ENCODE results near the gene SLC4A7. TPM values are rescaled to one million over a fixed set of nuclear protein-coding genes. Genes with fewer than 3 reads are reported as not detected.
"Not testable (repeated sequence)": the region's sequence is repeated elsewhere in the genome, so short reads cannot be mapped to it uniquely, and the experiment has no call there.

The SLC4A7 gene
- total RNA-seq, 2 donors from 2014 or later = 24.7 to 28.0 TPM

GRCh38 chr3:27451842-27452241, 32.3 kb downstream of the SLC4A7 start:
- ATAC-seq (no peak), DNase-seq (no peak)
- intact Hi-C loops (cut with DNase I, micrococcal nuclease) = no loop called here

- DNase-seq (no peak), ATAC-seq (no peak)
- intact Hi-C loops (cut with DNase I, micrococcal nuclease) = no loop called here
These were observed 32.9 kb downstream of the SLC4A7 start for GRCh38 chr3:27451251-27451650.

- ATAC-seq (no peak), DNase-seq (no peak)
- intact Hi-C loops (cut with DNase I, micrococcal nuclease) = no loop called here
These were observed 34.5 kb downstream of the SLC4A7 start for GRCh38 chr3:27449530-27450150.

DNA sequence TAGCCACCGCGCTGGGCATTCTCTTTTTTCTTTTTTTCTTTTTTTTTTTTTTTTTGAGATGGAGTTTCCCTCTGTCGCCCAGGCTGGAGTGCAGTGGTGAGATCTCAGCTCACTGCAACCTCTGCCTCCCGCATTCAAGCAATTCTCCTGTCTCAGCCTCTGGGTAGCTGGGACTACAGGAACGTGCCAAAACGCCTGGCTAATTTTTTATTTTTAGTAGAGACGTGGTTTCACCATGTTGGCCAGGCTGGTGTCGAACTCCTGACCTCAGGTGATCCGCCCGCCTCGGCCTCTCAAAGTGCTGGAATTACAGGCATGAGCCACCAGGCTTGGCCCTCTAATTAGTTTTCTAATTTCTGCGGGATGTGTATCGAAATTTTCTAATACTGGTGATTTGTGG, 41.2 kb downstream of the SLC4A7 start:
- DNase-seq; intact Hi-C loops (cut with DNase I, micrococcal nuclease); ATAC-seq: not testable (repeated sequence)

- ATAC-seq = not testable (repeated sequence)
These were observed 45.8 kb downstream of the SLC4A7 start for GRCh38 chr3:27438352-27438751.

GRCh38 chr3:27431116-27431515, 53.1 kb downstream of the SLC4A7 start:
- ATAC-seq (no peak), DNase-seq (peak in 1 of 2 donors; percentile 5)
- intact Hi-C loops (cut with DNase I, micrococcal nuclease) = no loop called here

More at GRCh38 chr3:27438352-27438751, 45.8 kb downstream of the SLC4A7 start:
- DNase-seq; intact Hi-C loops (cut with DNase I, micrococcal nuclease): not testable (repeated sequence)

GRCh38 chr3:27429909-27430308, 54.3 kb downstream of the SLC4A7 start:
- ATAC-seq = no peak
- intact Hi-C loops (cut with DNase I, micrococcal nuclease) = no loop called here

DNA sequence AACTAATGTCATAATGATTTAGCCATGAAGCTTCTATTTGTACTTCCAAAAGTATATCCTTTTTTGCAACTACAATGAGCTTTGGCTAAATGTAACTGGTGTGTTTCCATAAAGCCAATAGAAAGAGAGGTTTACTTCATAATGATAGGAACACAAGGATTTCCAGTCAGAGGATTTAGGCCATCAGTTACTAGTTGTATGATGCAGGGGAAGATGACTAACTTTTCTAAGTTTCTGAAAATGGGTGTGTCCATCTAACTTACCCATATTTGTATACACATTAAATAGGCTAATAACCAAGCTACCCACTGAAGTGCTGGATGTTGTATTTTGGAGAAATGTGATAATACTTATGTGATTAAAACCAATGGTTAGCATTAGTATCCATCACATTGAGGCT, 55.7 kb downstream of the SLC4A7 start:
- DNase-seq (no peak), ATAC-seq (no peak)
- intact Hi-C loops (cut with DNase I, micrococcal nuclease) = no loop called here

More at GRCh38 chr3:27429909-27430308, 54.3 kb downstream of the SLC4A7 start:
- DNase-seq = no peak

- ATAC-seq = no peak
- DNase-seq = no peak
- intact Hi-C loops (cut with DNase I, micrococcal nuclease) = no loop called here
These were observed 57.3 kb downstream of the SLC4A7 start for GRCh38 chr3:27426926-27427325.

- no peak for ATAC-seq
These were observed 58.2 kb downstream of the SLC4A7 start for GRCh38 chr3:27425896-27426565.

DNA sequence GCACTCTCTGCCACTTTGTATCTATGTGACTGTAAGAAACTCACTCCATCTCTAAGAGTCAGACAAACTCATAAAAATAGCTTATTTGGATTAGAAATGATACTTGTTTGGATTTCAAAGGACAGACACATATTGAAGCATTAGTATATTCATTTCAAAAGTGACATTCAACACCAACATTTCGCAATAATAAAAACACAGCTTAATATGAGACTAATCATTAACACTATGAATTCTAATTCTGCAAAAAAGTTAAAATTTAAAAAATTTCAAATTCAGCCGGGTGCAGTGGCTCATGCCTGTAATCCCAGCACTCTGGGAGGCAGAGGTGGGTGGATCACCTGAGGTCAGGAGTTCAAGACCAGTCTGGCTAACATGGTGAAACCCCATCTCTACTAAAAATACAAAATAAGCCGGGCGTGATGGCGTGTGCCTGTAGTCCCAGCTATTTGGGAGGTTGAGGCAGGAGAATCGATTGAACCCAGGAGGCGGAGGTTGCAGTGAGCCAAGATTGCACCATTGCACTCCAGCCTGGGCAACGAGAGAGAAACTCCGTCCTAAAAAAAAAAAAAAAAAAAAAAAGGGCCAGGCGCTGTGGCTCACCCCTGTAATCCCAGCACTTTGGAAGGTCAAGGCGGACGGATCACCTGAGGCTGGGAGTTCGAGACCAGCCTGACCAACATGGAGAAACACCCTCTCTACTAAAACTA, 59.2 kb downstream of the SLC4A7 start:
- intact Hi-C loops (cut with DNase I, micrococcal nuclease); DNase-seq; ATAC-seq: not testable (repeated sequence)

More at GRCh38 chr3:27425896-27426565, 58.2 kb downstream of the SLC4A7 start:
- intact Hi-C loops (cut with DNase I, micrococcal nuclease) = no loop called here
- DNase-seq = no peak

GRCh38 chr3:27423463-27423862, 60.7 kb downstream of the SLC4A7 start:
- ATAC-seq = no peak
- DNase-seq = no peak
- intact Hi-C loops (cut with DNase I, micrococcal nuclease) = no loop called here

DNA sequence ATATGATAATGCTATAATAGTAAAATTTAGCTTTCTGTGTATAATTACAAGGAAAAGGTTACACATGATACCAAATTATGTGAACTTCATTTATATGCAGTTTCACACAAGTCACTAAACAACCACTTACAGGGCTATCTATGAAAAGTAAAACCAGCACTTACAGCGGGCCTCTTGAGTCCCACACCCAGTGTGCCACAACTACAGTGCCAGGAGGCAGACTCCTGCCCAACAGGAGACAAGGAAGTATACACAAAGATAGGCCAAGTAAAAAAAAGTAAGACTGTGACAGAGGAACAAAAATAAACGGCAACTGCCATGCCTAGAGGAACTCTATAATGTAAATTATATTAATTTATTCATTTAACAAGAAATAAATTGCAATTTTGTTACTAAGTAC, 61.6 kb downstream of the SLC4A7 start:
- ATAC-seq (no peak), DNase-seq (no peak)
- intact Hi-C loops (cut with DNase I, micrococcal nuclease) = no loop called here

- DNase-seq (no peak), ATAC-seq (no peak)
- intact Hi-C loops (cut with DNase I, micrococcal nuclease) = no loop called here
These were observed 69.0 kb downstream of the SLC4A7 start for GRCh38 chr3:27415202-27415601.

GRCh38 chr3:27392950-27393679, 91.1 kb downstream of the SLC4A7 start:
- intact Hi-C loops (cut with DNase I, micrococcal nuclease) = no loop called here
- DNase-seq (no peak), ATAC-seq (no peak)

GRCh38 chr3:27392414-27392813, 91.8 kb downstream of the SLC4A7 start:
- intact Hi-C loops (cut with DNase I, micrococcal nuclease) = not testable (repeated sequence)

DNA sequence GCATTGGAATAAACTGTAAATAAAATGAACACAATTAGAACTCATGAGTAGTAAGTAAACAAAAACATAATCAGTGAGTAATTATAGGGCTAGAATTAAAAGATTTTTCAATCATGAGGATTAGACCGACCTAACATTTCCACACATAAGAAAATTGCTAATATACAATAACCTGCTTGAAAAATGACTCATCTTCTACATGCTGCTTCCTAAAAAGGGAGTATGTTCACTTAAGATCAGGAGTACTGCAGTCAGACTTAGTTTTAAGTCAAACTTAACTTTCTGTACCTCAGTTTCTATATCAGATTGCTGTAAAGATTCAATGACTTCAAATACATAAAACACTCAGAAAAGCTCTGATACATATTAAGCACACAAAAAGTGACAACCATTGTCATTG, 92.4 kb downstream of the SLC4A7 start:
- intact Hi-C loops (cut with DNase I, micrococcal nuclease) = no loop called here
- ATAC-seq = no peak

More at GRCh38 chr3:27392414-27392813, 91.8 kb downstream of the SLC4A7 start:
- not testable (repeated sequence) for DNase-seq, ATAC-seq

GRCh38 chr3:27387625-27388024, 96.6 kb downstream of the SLC4A7 start:
- intact Hi-C loops (cut with DNase I, micrococcal nuclease) = no loop called here
- no peak for ATAC-seq
- DNase-seq = no peak

More for the DNA sequence above, 92.4 kb downstream of the SLC4A7 start:
- DNase-seq = no peak

- intact Hi-C loops (cut with DNase I, micrococcal nuclease) = no loop called here
- DNase-seq (no peak), ATAC-seq (no peak)
These were observed 98.7 kb downstream of the SLC4A7 start for GRCh38 chr3:27385504-27385903.
